ENCODE data around the gene SYT12.

Gene SYT12

GRCh38 chr11:67052891-67053290, 30.0 kb downstream of the SYT12 start:
- no peak overlapping the region for H2BK12ac ChIP-seq (ENCODE audit: low read length)
- H3K23ac ChIP-seq (ENCODE audit: low read depth, low read length, poor library complexity) = no peak overlapping the region
- no peak overlapping the region for H3K4ac ChIP-seq (ENCODE audit: low read length)
- H3K9me3 ChIP-seq (replicated peaks in 1 of 2; ENCODE audit: control insufficient read depth in 2 of 2, insufficient read depth in 1 of 2, low read depth in 1 of 2, low read length in 2 of 2) = no peaks in the 10 kb centered on the region
- H3K27me3 ChIP-seq (ENCODE audit: control insufficient read depth in 3 of 3, insufficient read depth in 3 of 3, low read depth in 1 of 3, low read length in 3 of 3) = peaks cover 0 to 35% (median 9%) of the 10 kb centered on the region in 3 experiments
- H3K18ac ChIP-seq (ENCODE audit: low read length) = no peak overlapping the region
- no peak overlapping the region for H2AFZ ChIP-seq (ENCODE audit: low read length)
- H4K91ac ChIP-seq (ENCODE audit: low read depth, low read length, poor library complexity) = no peak overlapping the region
- WGBS, 2 donors (ENCODE audit: extremely low coverage in 2 of 2, insufficient read length in 2 of 2, insufficient replicate concordance in 1 of 2) = no CpG with 5 or more reads among the region's 5 CpGs
- no peak overlapping the region for H2BK15ac ChIP-seq (ENCODE audit: low read length)
- no peak overlapping the region for H3K14ac ChIP-seq (ENCODE audit: low read length)
- no peak overlapping the region for H2BK5ac ChIP-seq (ENCODE audit: low read length)
- H3K4me1 ChIP-seq (ENCODE audit: control insufficient read depth in 2 of 2, insufficient read depth in 1 of 2, low read depth in 1 of 2, low read length in 2 of 2) = peaks cover 3 to 15% of the 10 kb centered on the region in 2 donors
- H3K4me2 ChIP-seq (ENCODE audit: insufficient read depth, low read length, poor library complexity, severe bottlenecking) = no peak overlapping the region
- H3K9ac ChIP-seq (ENCODE audit: low read depth, low read length, poor library complexity) = no peak overlapping the region
- H3K27ac ChIP-seq (replicated peaks; ENCODE audit: low read length) = no peak overlapping the region
- peaks cover 2% of the 10 kb centered on the region for H3K79me1 ChIP-seq (ENCODE audit: low read depth, low read length)
- DNase-seq (ENCODE audit: low spot score) = no peak
- H3K36me3 ChIP-seq (replicated peaks in 1 of 2; ENCODE audit: control insufficient read depth in 2 of 2, insufficient read depth in 2 of 2, low read length in 2 of 2) = no peaks in the 10 kb centered on the region
- no peak overlapping the region for H2BK120ac ChIP-seq (ENCODE audit: low read depth, low read length)
- H4K8ac ChIP-seq (ENCODE audit: low read depth, low read length) = no peak overlapping the region
- H2AK5ac ChIP-seq (ENCODE audit: low read depth, low read length) = no peak overlapping the region
- H3K4me3 ChIP-seq (ENCODE audit: low read length in 2 of 2) = no peak overlapping the region

GRCh38 chr11:67053896-67054329, 31.0 kb downstream of the SYT12 start:
- DNase-seq (ENCODE audit: low spot score) = peak; percentile 55
- Histone ChIP-seq H4K91ac (ENCODE audit: low read depth, low read length, poor library complexity) (no peak overlapping the region), H2BK15ac (ENCODE audit: low read length) (no peak overlapping the region), H2AFZ (ENCODE audit: low read length) (peak overlapping the region; percentile 20), H3K4ac (ENCODE audit: low read length) (no peak overlapping the region), H3K9ac (ENCODE audit: low read depth, low read length, poor library complexity) (no peak overlapping the region), H3K27me3 (ENCODE audit: control insufficient read depth in 3 of 3, insufficient read depth in 3 of 3, low read depth in 1 of 3, low read length in 3 of 3) (peaks cover 0 to 41% (median 9%) of the 10 kb centered on the region in 3 experiments), H3K79me1 (ENCODE audit: low read depth, low read length) (no peaks in the 10 kb centered on the region), H4K8ac (ENCODE audit: low read depth, low read length) (no peak overlapping the region), H3K27ac (replicated peaks; ENCODE audit: low read length) (no peak overlapping the region), H3K18ac (ENCODE audit: low read length) (no peak overlapping the region), H2AK5ac (ENCODE audit: low read depth, low read length) (no peak overlapping the region), H3K4me3 (ENCODE audit: low read length in 2 of 2) (no peak overlapping the region), H3K14ac (ENCODE audit: low read length) (no peak overlapping the region), H2BK12ac (ENCODE audit: low read length) (no peak overlapping the region), H3K9me3 (replicated peaks in 1 of 2; ENCODE audit: control insufficient read depth in 2 of 2, insufficient read depth in 1 of 2, low read depth in 1 of 2, low read length in 2 of 2) (no peaks in the 10 kb centered on the region), H3K23ac (ENCODE audit: low read depth, low read length, poor library complexity) (peak overlapping the region; percentile 22), H2BK120ac (ENCODE audit: low read depth, low read length) (no peak overlapping the region), H2BK5ac (ENCODE audit: low read length) (no peak overlapping the region), H3K36me3 (replicated peaks in 1 of 2; ENCODE audit: control insufficient read depth in 2 of 2, insufficient read depth in 2 of 2, low read length in 2 of 2) (no peaks in the 10 kb centered on the region), H3K4me2 (ENCODE audit: insufficient read depth, low read length, poor library complexity, severe bottlenecking) (no peak overlapping the region), H3K4me1 (ENCODE audit: control insufficient read depth in 2 of 2, insufficient read depth in 1 of 2, low read depth in 1 of 2, low read length in 2 of 2) (peaks cover 3 to 15% of the 10 kb centered on the region in 2 donors)
- WGBS, 2 donors (ENCODE audit: extremely low coverage in 2 of 2, insufficient read length in 2 of 2, insufficient replicate concordance in 1 of 2) = no CpG with 5 or more reads among the region's 7 CpGs

DNA sequence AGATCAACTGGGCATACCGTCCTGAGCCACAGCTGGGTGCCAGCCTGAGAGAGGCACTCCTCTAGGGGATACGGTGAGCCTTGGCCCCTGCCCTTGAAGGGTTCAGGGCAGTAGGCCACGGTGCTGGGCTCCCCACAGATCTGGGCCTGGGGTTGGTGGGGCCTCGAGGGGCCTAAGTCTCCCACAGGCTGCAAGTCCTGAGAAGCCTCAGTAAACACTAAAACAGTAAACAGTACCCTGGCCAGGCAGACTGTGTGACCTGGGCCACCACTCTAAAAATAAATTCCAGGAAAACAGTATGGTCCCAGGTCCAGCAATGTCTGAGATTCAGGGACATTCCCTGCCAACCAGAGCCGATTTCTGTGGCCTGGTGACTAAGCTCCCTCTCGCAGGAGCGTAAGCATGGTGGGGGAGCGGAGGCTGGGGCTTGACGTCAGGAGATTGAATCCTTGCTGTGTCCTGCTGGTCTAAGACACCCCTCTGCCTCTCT, 31.5 kb downstream of the SYT12 start:
- H2AK5ac ChIP-seq (ENCODE audit: low read depth, low read length) = no peak overlapping the region
- H3K79me1 ChIP-seq (ENCODE audit: low read depth, low read length) = no peaks in the 10 kb centered on the region

DNA sequence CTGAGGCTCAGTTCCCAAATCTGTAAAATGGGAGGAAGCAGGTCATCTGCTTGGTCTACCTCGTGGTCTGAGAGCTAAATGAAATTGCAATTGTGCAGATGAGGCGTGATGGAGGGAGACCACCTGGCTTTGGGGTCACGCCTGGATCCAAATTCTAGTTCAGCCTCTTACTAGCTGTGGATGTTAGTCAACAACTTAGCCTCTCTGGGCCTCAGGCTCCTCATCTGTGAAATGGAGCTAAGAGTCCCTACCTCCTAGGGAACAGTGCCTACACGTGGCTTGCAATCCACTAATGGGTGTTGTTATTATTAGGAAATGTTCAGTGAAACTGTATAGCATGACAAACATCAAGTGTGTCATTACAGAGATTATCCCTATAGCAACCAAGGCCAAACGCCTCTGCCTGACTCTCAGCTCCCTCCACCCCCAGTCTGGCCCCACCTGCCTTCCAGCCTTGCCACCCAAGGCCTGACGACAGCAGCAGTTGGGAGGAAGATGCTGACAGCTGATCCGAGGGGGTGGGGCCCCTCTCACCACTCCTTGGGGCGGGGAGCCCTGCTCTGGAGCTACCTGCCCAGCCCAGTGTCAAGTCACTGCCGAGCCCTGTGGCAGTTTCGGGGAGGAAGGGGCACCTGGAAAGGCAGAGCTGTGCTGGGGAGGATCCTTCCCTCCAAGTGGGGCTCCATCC, 32.0 kb downstream of the SYT12 start:
- peak overlapping the region; percentile 10 for H2BK15ac ChIP-seq (ENCODE audit: low read length)
- no peak overlapping the region for H3K14ac ChIP-seq (ENCODE audit: low read length)
- H3K4ac ChIP-seq (ENCODE audit: low read length) = no peak overlapping the region
- H3K9me3 ChIP-seq (replicated peaks in 1 of 2; ENCODE audit: control insufficient read depth in 2 of 2, insufficient read depth in 1 of 2, low read depth in 1 of 2, low read length in 2 of 2) = no peaks in the 10 kb centered on the region
- no peaks in the 10 kb centered on the region for H3K79me1 ChIP-seq (ENCODE audit: low read depth, low read length)
- H3K27me3 ChIP-seq (ENCODE audit: control insufficient read depth in 3 of 3, insufficient read depth in 3 of 3, low read depth in 1 of 3, low read length in 3 of 3) = peaks cover 0 to 46% (median 9%) of the 10 kb centered on the region in 3 experiments
- peaks cover 3 to 15% of the 10 kb centered on the region in 2 donors for H3K4me1 ChIP-seq (ENCODE audit: control insufficient read depth in 2 of 2, insufficient read depth in 1 of 2, low read depth in 1 of 2, low read length in 2 of 2)
- no peak overlapping the region for H3K4me3 ChIP-seq (ENCODE audit: low read length in 2 of 2)
- no peak overlapping the region for H4K8ac ChIP-seq (ENCODE audit: low read depth, low read length)
- H2AFZ ChIP-seq (ENCODE audit: low read length) = no peak overlapping the region
- H2BK5ac ChIP-seq (ENCODE audit: low read length) = no peak overlapping the region
- WGBS, 2 donors (ENCODE audit: extremely low coverage in 2 of 2, insufficient read length in 2 of 2, insufficient replicate concordance in 1 of 2) = no CpG with 5 or more reads among the region's 10 CpGs
- DNase-seq (ENCODE audit: low spot score) = no peak
- no peak overlapping the region for H3K27ac ChIP-seq (replicated peaks; ENCODE audit: low read length)
- H2AK5ac ChIP-seq (ENCODE audit: low read depth, low read length) = peak overlapping the region; percentile 9
- peak overlapping the region; percentile 21 for H3K18ac ChIP-seq (ENCODE audit: low read length)
- no peak overlapping the region for H3K4me2 ChIP-seq (ENCODE audit: insufficient read depth, low read length, poor library complexity, severe bottlenecking)
- no peaks in the 10 kb centered on the region for H3K36me3 ChIP-seq (replicated peaks in 1 of 2; ENCODE audit: control insufficient read depth in 2 of 2, insufficient read depth in 2 of 2, low read length in 2 of 2)
- no peak overlapping the region for H3K9ac ChIP-seq (ENCODE audit: low read depth, low read length, poor library complexity)
- H2BK120ac ChIP-seq (ENCODE audit: low read depth, low read length) = no peak overlapping the region
- no peak overlapping the region for H3K23ac ChIP-seq (ENCODE audit: low read depth, low read length, poor library complexity)
- H4K91ac ChIP-seq (ENCODE audit: low read depth, low read length, poor library complexity) = no peak overlapping the region
- H2BK12ac ChIP-seq (ENCODE audit: low read length) = no peak overlapping the region

More for the DNA sequence above, 31.5 kb downstream of the SYT12 start:
- Histone ChIP-seq H4K91ac (ENCODE audit: low read depth, low read length, poor library complexity) (no peak overlapping the region), H3K18ac (ENCODE audit: low read length) (no peak overlapping the region), H3K9me3 (replicated peaks in 1 of 2; ENCODE audit: control insufficient read depth in 2 of 2, insufficient read depth in 1 of 2, low read depth in 1 of 2, low read length in 2 of 2) (no peaks in the 10 kb centered on the region), H2BK15ac (ENCODE audit: low read length) (no peak overlapping the region), H3K27me3 (ENCODE audit: control insufficient read depth in 3 of 3, insufficient read depth in 3 of 3, low read depth in 1 of 3, low read length in 3 of 3) (peaks cover 0 to 41% (median 9%) of the 10 kb centered on the region in 3 experiments), H2BK120ac (ENCODE audit: low read depth, low read length) (no peak overlapping the region), H3K9ac (ENCODE audit: low read depth, low read length, poor library complexity) (no peak overlapping the region), H3K23ac (ENCODE audit: low read depth, low read length, poor library complexity) (no peak overlapping the region), H2AFZ (ENCODE audit: low read length) (peak overlapping the region; percentile 20), H3K4me2 (ENCODE audit: insufficient read depth, low read length, poor library complexity, severe bottlenecking) (no peak overlapping the region), H3K4me1 (ENCODE audit: control insufficient read depth in 2 of 2, insufficient read depth in 1 of 2, low read depth in 1 of 2, low read length in 2 of 2) (peaks cover 3 to 15% of the 10 kb centered on the region in 2 donors), H3K14ac (ENCODE audit: low read length) (no peak overlapping the region), H3K36me3 (replicated peaks in 1 of 2; ENCODE audit: control insufficient read depth in 2 of 2, insufficient read depth in 2 of 2, low read length in 2 of 2) (no peaks in the 10 kb centered on the region), H3K27ac (replicated peaks; ENCODE audit: low read length) (no peak overlapping the region), H2BK12ac (ENCODE audit: low read length) (no peak overlapping the region), H3K4me3 (ENCODE audit: low read length in 2 of 2) (no peak overlapping the region), H3K4ac (ENCODE audit: low read length) (no peak overlapping the region), H2BK5ac (ENCODE audit: low read length) (no peak overlapping the region), H4K8ac (ENCODE audit: low read depth, low read length) (no peak overlapping the region)
- no CpG with 5 or more reads among the region's 9 CpGs for WGBS, 2 donors (ENCODE audit: extremely low coverage in 2 of 2, insufficient read length in 2 of 2, insufficient replicate concordance in 1 of 2)
- no peak for DNase-seq (ENCODE audit: low spot score)
